H1 (cell line): ENCODE measurements around the gene KCNK7. TPM values are rescaled to one million over a fixed set of nuclear protein-coding genes. Genes with fewer than 3 reads are reported as not detected.

ENCODE experiments used
- CTCF ChIA-PET: fragments of 300-600 bp; sonication (Branson Sonifier 250); formaldehyde crosslinking; loops from one replicate; lab custom pipeline; 2021; ENCODE audit not compliant: partially characterized antibody; lab: Charles Lee
- POLR2A ChIA-PET: fragments of 300-600 bp; sonication (Branson Sonifier 250); formaldehyde crosslinking; loops from one replicate; lab custom pipeline; 2021; ENCODE audit warnings: inconsistent platforms; ENCODE audit not compliant: partially characterized antibody; lab: Charles Lee
- DNase-seq, 2 experiments: peaks; one replicate each; pipeline versions ENCODE4 v3.0.0 to v3.0.0-alpha.2; 2010 to 2022; ENCODE audit warnings: low spot score in 2 of 2, low read depth in 1 of 2, mixed read lengths in 1 of 2
- FAIRE-seq: peaks from 2 replicates; lab custom pipeline; 2011; peaks lifted over from hg19 to GRCh38; lab: Jason Lieb, UNC
- H2AFZ ChIP-seq: 2 replicates; pipeline ENCODE4 v1.8.1; 2012; ENCODE audit warnings: low read length, inconsistent platforms
- H2AK5ac ChIP-seq: 2 replicates; pipeline ENCODE4 v1.6.1; 2013; ENCODE audit warnings: low read depth, low read length
- H2BK120ac ChIP-seq: replicated peaks from 2 replicates; pipeline ENCODE3; 2013; ENCODE audit warnings: low read depth, low read length, inconsistent platforms
- H2BK12ac ChIP-seq: 2 replicates; pipeline ENCODE4 v1.6.1; 2013; ENCODE audit warnings: low read depth, low read length
- H2BK15ac ChIP-seq: 2 replicates; pipeline ENCODE4 v1.6.1; 2013; ENCODE audit warnings: low read length
- H2BK20ac ChIP-seq: 2 replicates; pipeline ENCODE4 v1.6.1; 2013; ENCODE audit warnings: low read length
- H2BK5ac ChIP-seq: 2 replicates; pipeline ENCODE4 v1.6.1; 2013; ENCODE audit warnings: low read depth, low read length
- H3K14ac ChIP-seq: 2 replicates; pipeline ENCODE4 v1.6.1; 2013; ENCODE audit warnings: inconsistent platforms; ENCODE audit not compliant: insufficient read length
- H3K18ac ChIP-seq: 2 replicates; pipeline ENCODE4 v1.6.1; 2013; ENCODE audit warnings: low read length; ENCODE audit errors: extremely low read depth
- H3K23ac ChIP-seq: 2 replicates; pipeline ENCODE4 v1.6.1; 2013; ENCODE audit warnings: inconsistent platforms; ENCODE audit not compliant: insufficient read length
- H3K23me2 ChIP-seq: 2 replicates; pipeline ENCODE4 v1.6.1; 2013; ENCODE audit warnings: low read depth, low read length
- H3K27ac ChIP-seq: 2 replicates; pipeline ENCODE4 v1.6.1; 2011; ENCODE audit warnings: low read depth, low read length, inconsistent platforms
- H3K27me3 ChIP-seq, 4 experiments: replicated peaks in 1 of 4; 1 replicate in 1 of 4; 2 replicates in 3 of 4; pipeline versions ENCODE4 v1.6.1 to v1.8.1; 2011 to 2013; ENCODE audit warnings: low read length in 3 of 4, mild to moderate bottlenecking in 3 of 4, inconsistent platforms in 2 of 4, mixed read lengths in 2 of 4, moderate library complexity in 1 of 4; ENCODE audit not compliant: control insufficient read depth in 3 of 4, insufficient read depth in 3 of 4; ENCODE audit errors: extremely low read depth in 1 of 4
- H3K36me3 ChIP-seq, 4 experiments: 2 replicates each; pipeline versions ENCODE4 v1.6.1 to v1.8.1; 2011 to 2013; ENCODE audit warnings: mild to moderate bottlenecking in 4 of 4, low read length in 3 of 4, moderate library complexity in 2 of 4, control low read depth in 1 of 4, inconsistent platforms in 1 of 4; ENCODE audit not compliant: insufficient read depth in 4 of 4, control insufficient read depth in 2 of 4
- H3K4ac ChIP-seq: replicated peaks from 2 replicates; pipeline ENCODE3; 2013; ENCODE audit warnings: low read length, low read depth, mixed read lengths, inconsistent platforms; ENCODE audit not compliant: insufficient read length
- H3K4me1 ChIP-seq, 4 experiments: replicated peaks in 1 of 4; 1 replicate in 1 of 4; 2 replicates in 3 of 4; pipeline versions ENCODE4 v1.6.1 to v1.8.1; 2011 to 2013; ENCODE audit warnings: low read length in 3 of 4, inconsistent platforms in 2 of 4, mixed read lengths in 1 of 4; ENCODE audit not compliant: insufficient read depth in 4 of 4, control insufficient read depth in 3 of 4
- H3K4me2 ChIP-seq, 2 experiments: 2 replicates each; pipeline versions ENCODE4 v1.6.1 to v1.8.1; 2011 to 2013; ENCODE audit warnings: low read depth in 2 of 2, low read length in 2 of 2, control low read depth in 1 of 2, inconsistent platforms in 1 of 2, mild to moderate bottlenecking in 1 of 2; ENCODE audit not compliant: insufficient read depth in 1 of 2
- H3K4me3 ChIP-seq, 4 experiments: fragments of 200-600, 300-600 bp in 1 of 4; sonication (generic), shearing (Covaris generic), sonication (Bioruptor Twin) in 1 of 4; 2 replicates each; pipeline versions ENCODE4 v1.5.1 to v1.8.1; 2011 to 2016; ENCODE audit warnings: low read length in 4 of 4, low read depth in 3 of 4, control low read depth in 2 of 4, inconsistent platforms in 2 of 4, mild to moderate bottlenecking in 2 of 4, mixed read lengths in 1 of 4, moderate library complexity in 1 of 4; ENCODE audit not compliant: insufficient read depth in 2 of 4; ENCODE audit errors: extremely low read depth in 1 of 4
- H3K56ac ChIP-seq: replicated peaks from 2 replicates; pipeline ENCODE3; 2013; ENCODE audit warnings: low read depth, mild to moderate bottlenecking, mixed read lengths, low read length, inconsistent platforms; ENCODE audit not compliant: insufficient read length
- H3K79me1 ChIP-seq: 2 replicates; pipeline ENCODE4 v1.6.1; 2013; ENCODE audit warnings: low read depth, low read length, control low read depth
- H3K79me2 ChIP-seq, 2 experiments: 2 replicates each; pipeline versions ENCODE4 v1.6.1 to v1.8.1; 2012 to 2013; ENCODE audit warnings: low read length in 2 of 2, mild to moderate bottlenecking in 2 of 2, inconsistent platforms in 1 of 2; ENCODE audit not compliant: insufficient read depth in 2 of 2, control insufficient read depth in 1 of 2
- H3K9ac ChIP-seq, 4 experiments: replicated peaks in 1 of 4; 1 replicate in 1 of 4; 2 replicates in 3 of 4; pipeline versions ENCODE4 v1.6.1 to v1.8.1; 2011 to 2013; ENCODE audit warnings: low read depth in 3 of 4, low read length in 3 of 4, control low read depth in 2 of 4, mild to moderate bottlenecking in 2 of 4, moderate library complexity in 2 of 4, inconsistent platforms in 1 of 4; ENCODE audit errors: extremely low read depth in 1 of 4
- H3K9me3 ChIP-seq, 2 experiments: 2 replicates each; pipeline versions ENCODE4 v1.6.1 to v1.8.1; 2012 to 2013; ENCODE audit warnings: mild to moderate bottlenecking in 2 of 2, moderate library complexity in 2 of 2, control low read depth in 1 of 2, inconsistent platforms in 1 of 2, low read depth in 1 of 2, low read length in 1 of 2, mixed read lengths in 1 of 2; ENCODE audit not compliant: insufficient read depth in 2 of 2
- H4K20me1 ChIP-seq, 2 experiments: replicated peaks in 1 of 2; 2 replicates each; pipeline versions ENCODE3 to v1.8.1; 2011 to 2013; ENCODE audit warnings: inconsistent platforms in 2 of 2, low read length in 2 of 2, mild to moderate bottlenecking in 1 of 2; ENCODE audit not compliant: insufficient read depth in 2 of 2, control insufficient read depth in 1 of 2
- H4K5ac ChIP-seq: 2 replicates; pipeline ENCODE4 v1.6.1; 2013; ENCODE audit warnings: low read length, low read depth, mixed read lengths, inconsistent platforms; ENCODE audit not compliant: insufficient read length
- H4K8ac ChIP-seq: 2 replicates; pipeline ENCODE4 v1.8.0; 2013; ENCODE audit warnings: mild to moderate bottlenecking, moderate library complexity, low read length, inconsistent platforms; ENCODE audit not compliant: insufficient read depth; ENCODE audit errors: extremely low read depth
- H4K91ac ChIP-seq: replicated peaks from 2 replicates; pipeline ENCODE3; 2013; ENCODE audit warnings: low read length, mixed read lengths, inconsistent platforms; ENCODE audit not compliant: insufficient read length
- ASH2L ChIP-seq: fragments of 200-600, 300-600 bp; sonication (generic); IDR thresholded peaks from one replicate; pipeline ENCODE4 v1.7.1; 2017; ENCODE audit warnings: low read length
- BACH1 ChIP-seq: IDR thresholded peaks from 2 replicates; pipeline ENCODE4 v1.6.1; 2012; ENCODE audit warnings: low read length, improper control_type of control experiment
- CBX8 ChIP-seq: fragments of 300-800, 300-1000 bp; sonication (generic); IDR thresholded peaks from 2 replicates; pipeline ENCODE4 v1.7.1; 2016; ENCODE audit warnings: low read depth, low read length, borderline replicate concordance
- GTF2F1 ChIP-seq: IDR thresholded peaks from 2 replicates; pipeline ENCODE4 v1.6.1; 2012; ENCODE audit warnings: low read depth, low read length, improper control_type of control experiment, borderline replicate concordance
- POU5F1 ChIP-seq: IDR thresholded peaks from 2 replicates; pipeline ENCODE4 v1.6.1; 2011; ENCODE audit warnings: low read depth, mild to moderate bottlenecking, low read length, moderate library complexity
- SIRT6 ChIP-seq: IDR thresholded peaks from one replicate; pipeline ENCODE4 v1.7.1; 2012; ENCODE audit warnings: low read length, inconsistent platforms
- SP1 ChIP-seq: IDR thresholded peaks from 2 replicates; pipeline ENCODE4 v1.6.1; 2011; ENCODE audit warnings: low read depth, low read length
- SP4 ChIP-seq: IDR thresholded peaks from 2 replicates; pipeline ENCODE4 v1.6.1; 2012; ENCODE audit warnings: low read length, inconsistent platforms
- TAF1 ChIP-seq: IDR thresholded peaks from 2 replicates; pipeline ENCODE4 v1.6.1; 2011; ENCODE audit warnings: mild to moderate bottlenecking, low read depth, low read length
- YY1 ChIP-seq: IDR thresholded peaks from 2 replicates; pipeline ENCODE4 v1.6.1; 2011; ENCODE audit warnings: low read depth, mild to moderate bottlenecking, low read length
- WGBS, 2 experiments: shearing (Covaris generic) in 1 of 2; methylation state at CpG; one replicate each; pipeline versions ENCODE4 v1.1.6 to v1.1.7; 2013 to 2015; ENCODE audit warnings: low lambda C conversion rate in 2 of 2, mixed read lengths in 2 of 2, inconsistent platforms in 1 of 2, low coverage in 1 of 2, missing lambda C conversion rate in 1 of 2; ENCODE audit not compliant: insufficient replicate concordance in 2 of 2, insufficient coverage in 1 of 2, insufficient read length in 1 of 2; ENCODE audit errors: extremely low coverage in 1 of 2, missing lambda C conversion rate in 1 of 2; 5-methylcytosine and 5-hydroxymethylcytosine counted together
- polyA plus RNA-seq, 7 experiments: library from polyadenylated mRNA; depleted of rRNA in 3 of 7; stranded (reverse) in 5 of 7; unstranded in 2 of 7; fragments of >200 nt in 5 of 7; fragments of 200-250 nt in 2 of 7; gene quantifications; 1 replicate in 5 of 7; 2 replicates in 1 of 7; 4 replicates in 1 of 7; pipeline versions ENCODE4 v1.2.1 to v1.2.3, GENCODE V29; 2011 to 2013; ENCODE audit warnings: missing spikeins in 2 of 7, mixed read lengths in 2 of 7
- total RNA-seq: library from RNA; stranded (reverse); fragmentation: NEBNext Ultra II Directional; extraction: Animal tissue kit (Norgen Biotek cat#: 25700); gene quantifications from 2 replicates; pipeline ENCODE4 v1.2.1, GENCODE V29; 2021
- TF ChIP-seq, protein P1 (sequence below): IDR thresholded peaks from 2 replicates; pipeline ENCODE4 v1.6.1; 2011; ENCODE audit warnings: low read depth, mild to moderate bottlenecking, low read length; ENCODE audit not compliant: insufficient read depth
- TF ChIP-seq, protein P2 (sequence below), 3 experiments: IDR thresholded peaks; 1 replicate in 2 of 3; 2 replicates in 1 of 3; pipeline versions ENCODE4 v1.5.1 to v1.6.1; 2011; ENCODE audit warnings: low read length in 3 of 3, mild to moderate bottlenecking in 3 of 3, inconsistent platforms in 2 of 3, low read depth in 1 of 3, moderate library complexity in 1 of 3; ENCODE audit not compliant: insufficient read depth in 1 of 3; ENCODE audit errors: control extremely low read depth in 1 of 3

Gene KCNK7
- total and polyA plus RNA-seq, 2 of the 8 experiments (the other 6 are each of a cell fraction or from before 2014, with no cell fraction given): 0.74 to 1.0 TPM

DNA sequence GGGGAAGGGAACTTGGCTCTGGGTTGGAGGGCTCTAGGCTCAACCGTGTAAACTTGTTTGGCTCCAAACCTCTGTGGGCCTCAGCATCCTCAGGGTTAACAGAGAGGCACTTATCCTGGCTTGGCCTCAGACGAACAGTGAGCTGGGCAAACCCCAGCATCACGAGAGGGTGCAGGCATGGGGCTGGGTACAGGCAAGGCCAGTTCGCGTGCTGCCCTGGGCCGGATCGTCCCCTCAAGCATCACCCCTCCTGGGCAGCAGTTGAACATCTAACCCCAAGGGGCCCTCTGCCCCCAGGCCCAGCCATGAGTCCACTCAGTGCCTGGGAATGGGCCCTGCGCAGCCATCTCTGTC, 17.9 kb downstream of the KCNK7 start:
- CTCF ChIA-PET: interaction anchor here (3.3 to 7.2 kb wide), 4 partner anchors 12 to 37 kb away, joined by 12 to 97 read pairs (median 30); partner anchors contain the start of gene KCNK7
- no peak overlapping the region for H3K23ac ChIP-seq
- no peak overlapping the region for H4K5ac ChIP-seq
- H3K4me2 ChIP-seq: no peak overlapping the region
- FAIRE-seq (no peak), DNase-seq (no peak)
- no peaks in the 10 kb centered on the region for H3K36me3 ChIP-seq
- no peaks in the 10 kb centered on the region for H3K9me3 ChIP-seq
- H3K79me1 ChIP-seq: no peaks in the 10 kb centered on the region
- H3K4ac ChIP-seq: no peak overlapping the region
- H2BK5ac ChIP-seq: no peak overlapping the region
- H3K9ac ChIP-seq: no peak overlapping the region
- no peaks in the 10 kb centered on the region for H3K79me2 ChIP-seq
- H4K20me1 ChIP-seq: peaks cover 10 to 11% of the 10 kb centered on the region in 2 experiments
- no peak overlapping the region for H4K8ac ChIP-seq
- H3K18ac ChIP-seq: no peak overlapping the region
- no peak overlapping the region for H3K56ac ChIP-seq
- H3K23me2 ChIP-seq: peaks cover 8% of the 10 kb centered on the region; the same call in 1 of the 2 replicates
- H3K27ac ChIP-seq: no peak overlapping the region
- H2AFZ ChIP-seq: no peak overlapping the region
- H4K91ac ChIP-seq: no peak overlapping the region
- H2AK5ac ChIP-seq: no peak overlapping the region
- H2BK15ac ChIP-seq: no peak overlapping the region
- peaks cover 8 to 23% (median 15%) of the 10 kb centered on the region in 4 experiments; a peak in 6 of 7 replicates for H3K4me1 ChIP-seq
- no peak overlapping the region for H3K4me3 ChIP-seq
- peaks cover 8 to 46% (median 32%) of the 10 kb centered on the region in 4 experiments for H3K27me3 ChIP-seq
- no peak overlapping the region for H2BK20ac ChIP-seq
- no peak overlapping the region for H2BK12ac ChIP-seq
- H3K14ac ChIP-seq: no peak overlapping the region
- WGBS, 2 experiments: 86% methylated on average over 8 of the region's 8 CpGs; no CpG with 5 or more reads in 1 of the 2 experiments
- no peak overlapping the region for H2BK120ac ChIP-seq
- POLR2A ChIA-PET: interaction anchor here (0.6 to 3.7 kb wide), 5 partner anchors 8 to 116 kb away, joined by 3 to 36 read pairs (median 7); no protein-coding TSS in a partner anchor
- TF ChIP-seq TAF1 (no peak), ASH2L (no peak), SP1 (no peak), POU5F1 (no peak), CBX8 (no peak), GTF2F1 (no peak), SP4 (no peak), BACH1 (no peak), SIRT6 (no peak), YY1 (no peak)
- TF ChIP-seq, protein P1, sequence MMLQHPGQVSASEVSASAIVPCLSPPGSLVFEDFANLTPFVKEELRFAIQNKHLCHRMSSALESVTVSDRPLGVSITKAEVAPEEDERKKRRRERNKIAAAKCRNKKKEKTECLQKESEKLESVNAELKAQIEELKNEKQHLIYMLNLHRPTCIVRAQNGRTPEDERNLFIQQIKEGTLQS: no peak
- TF ChIP-seq, protein P2, sequence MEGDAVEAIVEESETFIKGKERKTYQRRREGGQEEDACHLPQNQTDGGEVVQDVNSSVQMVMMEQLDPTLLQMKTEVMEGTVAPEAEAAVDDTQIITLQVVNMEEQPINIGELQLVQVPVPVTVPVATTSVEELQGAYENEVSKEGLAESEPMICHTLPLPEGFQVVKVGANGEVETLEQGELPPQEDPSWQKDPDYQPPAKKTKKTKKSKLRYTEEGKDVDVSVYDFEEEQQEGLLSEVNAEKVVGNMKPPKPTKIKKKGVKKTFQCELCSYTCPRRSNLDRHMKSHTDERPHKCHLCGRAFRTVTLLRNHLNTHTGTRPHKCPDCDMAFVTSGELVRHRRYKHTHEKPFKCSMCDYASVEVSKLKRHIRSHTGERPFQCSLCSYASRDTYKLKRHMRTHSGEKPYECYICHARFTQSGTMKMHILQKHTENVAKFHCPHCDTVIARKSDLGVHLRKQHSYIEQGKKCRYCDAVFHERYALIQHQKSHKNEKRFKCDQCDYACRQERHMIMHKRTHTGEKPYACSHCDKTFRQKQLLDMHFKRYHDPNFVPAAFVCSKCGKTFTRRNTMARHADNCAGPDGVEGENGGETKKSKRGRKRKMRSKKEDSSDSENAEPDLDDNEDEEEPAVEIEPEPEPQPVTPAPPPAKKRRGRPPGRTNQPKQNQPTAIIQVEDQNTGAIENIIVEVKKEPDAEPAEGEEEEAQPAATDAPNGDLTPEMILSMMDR (IDR thresholded peaks at IDR 0.05; ENCODE audit: control extremely low read depth in 1 of 3, insufficient read depth in 1 of 3, low read depth in 1 of 3, low read length in 3 of 3): no peak
